ENCODE measurements around the gene EHHADH.

The EHHADH gene

GRCh38 chr3:185197068-185197467, 56.8 kb downstream of the EHHADH start:
- DNase-seq (ENCODE audit: low spot score), result no peak

GRCh38 chr3:185195652-185196051, 58.2 kb downstream of the EHHADH start:
- no peak for DNase-seq (ENCODE audit: low spot score)

GRCh38 chr3:185188816-185189215, 65.0 kb downstream of the EHHADH start:
- no peak for DNase-seq (ENCODE audit: low spot score)

- no peak for DNase-seq (ENCODE audit: low spot score)
Measured at GRCh38 chr3:185187391-185187790, 66.5 kb downstream of the EHHADH start.

- DNase-seq (ENCODE audit: low spot score), result peak; percentile 25
Measured at GRCh38 chr3:185176750-185177359, 77.0 kb downstream of the EHHADH start.

GRCh38 chr3:185175370-185175987, 78.4 kb downstream of the EHHADH start:
- DNase-seq (ENCODE audit: low spot score), result no peak

GRCh38 chr3:185172086-185173049, 81.5 kb downstream of the EHHADH start:
- DNase-seq (ENCODE audit: low spot score), result no peak

GRCh38 chr3:185164428-185165217, 89.2 kb downstream of the EHHADH start:
- no peak for DNase-seq (ENCODE audit: low spot score)

- DNase-seq (ENCODE audit: low spot score), result no peak
Measured at GRCh38 chr3:185162634-185163033, 91.2 kb downstream of the EHHADH start.

GRCh38 chr3:185161761-185162160, 92.1 kb downstream of the EHHADH start:
- no peak for DNase-seq (ENCODE audit: low spot score)

- no peak for DNase-seq (ENCODE audit: low spot score)
Measured at GRCh38 chr3:185157347-185157746, 96.5 kb downstream of the EHHADH start.

GRCh38 chr3:185155678-185156077, 98.2 kb downstream of the EHHADH start:
- no peak for DNase-seq (ENCODE audit: low spot score)

- no peak for DNase-seq (ENCODE audit: low spot score)
Measured at GRCh38 chr3:185153861-185154629, 99.8 kb downstream of the EHHADH start.

- no peak for DNase-seq (ENCODE audit: low spot score)
Measured at GRCh38 chr3:185153171-185153771, 100.6 kb downstream of the EHHADH start.

- DNase-seq (ENCODE audit: low spot score), result peak; percentile 1
Measured at GRCh38 chr3:185152410-185153170, 101.3 kb downstream of the EHHADH start, which contains the start of gene C3orf70. Gene C3orf70, minus strand, starts transcription at chr3:185153060. Its CDS starts 237 bp downstream, at chr3:185152823.

- no peak for DNase-seq (ENCODE audit: low spot score)
Measured at GRCh38 chr3:185151964-185152409, 101.9 kb downstream of the EHHADH start.

GRCh38 chr3:185151101-185151963, 102.5 kb downstream of the EHHADH start:
- DNase-seq (ENCODE audit: low spot score), result no peak

- DNase-seq (ENCODE audit: low spot score), result no peak
Measured at GRCh38 chr3:185150561-185150960, 103.3 kb downstream of the EHHADH start.

GRCh38 chr3:185149591-185149990, 104.3 kb downstream of the EHHADH start:
- DNase-seq (ENCODE audit: low spot score), result no peak

Measured in activated CD4-positive, alpha-beta T cell treated with anti-CD3 and anti-CD28 coated beads, Interleukin-2, Interleukin-4, amounts not matched to agents 100 ng/mL and 50 ng/mL, durations not matched to agents 16 hours and 8 hours (primary cell).